OCI-LY1 (cell line): ENCODE results near the gene RYR1.
"Not testable (repeated sequence)": the region's sequence is repeated elsewhere in the genome, so short reads cannot be mapped to it uniquely, and the experiment has no call there.

Source experiments
- H2AFZ ChIP-seq: fragments of 200-600 bp; sonication (generic), shearing (Covaris generic); 2 replicates; pipeline ENCODE4 v1.6.0; 2014; ENCODE audit warnings: antibody characterized with exemption, mild to moderate bottlenecking, low read length
- H3F3A ChIP-seq: fragments of 200-600 bp; sonication (generic), shearing (Covaris generic); 2 replicates; pipeline ENCODE4 v1.6.0; 2014; ENCODE audit warnings: mild to moderate bottlenecking, antibody characterized with exemption, low read length, moderate library complexity; ENCODE audit not compliant: insufficient read depth
- H3K27ac ChIP-seq: fragments of 200-600 bp; sonication (generic); 2 replicates; pipeline ENCODE4 v1.5.1; 2014; ENCODE audit warnings: low read length, mixed run types, mild to moderate bottlenecking, low read depth; ENCODE audit not compliant: poor library complexity, severe bottlenecking
- H3K27me3 ChIP-seq: fragments of 200-600 bp; sonication (generic); 2 replicates; pipeline ENCODE4 v1.6.0; 2014; ENCODE audit warnings: antibody characterized with exemption, mild to moderate bottlenecking, low read length, moderate library complexity; ENCODE audit not compliant: insufficient read depth
- H3K36me3 ChIP-seq: fragments of 200-600 bp; sonication (generic); 2 replicates; pipeline ENCODE4 v1.6.1; 2014; ENCODE audit warnings: mild to moderate bottlenecking, antibody characterized with exemption, low read length, moderate library complexity, mixed read lengths; ENCODE audit not compliant: insufficient read depth
- H3K4me1 ChIP-seq: fragments of 200-600 bp; sonication (generic); 2 replicates; pipeline ENCODE4 v1.5.1; 2014; ENCODE audit warnings: mild to moderate bottlenecking, low read length, moderate library complexity; ENCODE audit not compliant: insufficient read depth, severe bottlenecking
- H3K4me2 ChIP-seq: fragments of 200-600 bp; sonication (generic), shearing (Covaris generic); 2 replicates; pipeline ENCODE4 v1.6.1; 2014; ENCODE audit warnings: low read length
- H3K4me3 ChIP-seq: fragments of 200-600 bp; sonication (generic); 2 replicates; pipeline ENCODE4 v1.5.1; 2014; ENCODE audit warnings: low read length, low read depth, mild to moderate bottlenecking, mixed read lengths; ENCODE audit not compliant: poor library complexity, severe bottlenecking
- H3K79me2 ChIP-seq: fragments of 200-600 bp; shearing (Covaris generic); 2 replicates; pipeline ENCODE4 v1.6.1; 2016; ENCODE audit warnings: mixed run types, low read length, mixed read lengths; ENCODE audit not compliant: insufficient read depth
- H3K9ac ChIP-seq: fragments of 200-600 bp; sonication (generic), shearing (Covaris generic); 2 replicates; pipeline ENCODE4 v1.6.1; 2014; ENCODE audit warnings: mild to moderate bottlenecking, low read length, mixed read lengths
- H3K9me2 ChIP-seq: fragments of 200-600 bp; sonication (generic), shearing (Covaris generic); 2 replicates; pipeline ENCODE4 v1.6.1; 2014; ENCODE audit warnings: low read depth, mild to moderate bottlenecking, low read length, mixed read lengths
- H3K9me3 ChIP-seq: fragments of 200-600 bp; shearing (Covaris generic); 2 replicates; pipeline ENCODE4 v1.6.1; 2014; ENCODE audit warnings: low read length, mixed read lengths
- H4K20me1 ChIP-seq: fragments of 200-600 bp; sonication (generic), shearing (Covaris generic); 2 replicates; pipeline ENCODE4 v1.6.0; 2016; ENCODE audit warnings: mild to moderate bottlenecking, low read length; ENCODE audit not compliant: insufficient read depth
- CTCF ChIP-seq: fragments of 200-600 bp; sonication (generic), shearing (Covaris generic); IDR thresholded peaks from 2 replicates; pipeline ENCODE4 v1.5.1; 2017; ENCODE audit warnings: mild to moderate bottlenecking, antibody characterized with exemption, low read length, moderate library complexity, mixed read lengths
- EZH2 ChIP-seq: fragments of 200-600 bp; sonication (generic), shearing (Covaris generic); IDR thresholded peaks from 2 replicates; pipeline ENCODE4 v1.8.0; 2017; ENCODE audit warnings: borderline replicate concordance, mixed run types, mild to moderate bottlenecking, antibody characterized with exemption, low read length, moderate library complexity, mixed read lengths

Gene RYR1

GRCh38 chr19:38551450-38551813 is 117.9 kb downstream of the RYR1 start:
- TF ChIP-seq EZH2 (no peak), CTCF (no peak)
- peaks cover 4% of the 10 kb centered on the region for H3K4me1 ChIP-seq
- H3F3A ChIP-seq, result no peaks in the 10 kb centered on the region
- no peaks in the 10 kb centered on the region for H3K36me3 ChIP-seq
- H3K4me2 ChIP-seq, result no peak overlapping the region
- H3K9ac ChIP-seq, result no peak overlapping the region
- no peaks in the 10 kb centered on the region for H4K20me1 ChIP-seq
- no peaks in the 10 kb centered on the region for H3K79me2 ChIP-seq
- no peak overlapping the region for H2AFZ ChIP-seq
- no peaks in the 10 kb centered on the region for H3K9me2 ChIP-seq
- H3K27ac ChIP-seq, result no peak overlapping the region
- no peak overlapping the region for H3K4me3 ChIP-seq
- H3K9me3 ChIP-seq, result no peaks in the 10 kb centered on the region
- H3K27me3 ChIP-seq, result peaks cover 5% of the 10 kb centered on the region; the same call in 1 of the 2 replicates

GRCh38 chr19:38553239-38553638 is 119.7 kb downstream of the RYR1 start:
- H3K27me3 ChIP-seq, H3K4me1 ChIP-seq, H4K20me1 ChIP-seq, H3K36me3 ChIP-seq, H3K4me2 ChIP-seq, H3F3A ChIP-seq, H2AFZ ChIP-seq, H3K4me3 ChIP-seq, H3K9me2 ChIP-seq, H3K9me3 ChIP-seq, H3K79me2 ChIP-seq, H3K9ac ChIP-seq, H3K27ac ChIP-seq: not testable (repeated sequence)

- Histone ChIP-seq H3K9me3 (no peaks in the 10 kb centered on the region), H3K79me2 (no peaks in the 10 kb centered on the region), H3K9ac (no peak overlapping the region), H4K20me1 (no peaks in the 10 kb centered on the region), H3K4me3 (no peak overlapping the region), H3K4me1 (peaks cover 11% of the 10 kb centered on the region), H3K4me2 (no peak overlapping the region), H3K27me3 (peaks cover 5% of the 10 kb centered on the region; the same call in 1 of the 2 replicates), H3K36me3 (no peaks in the 10 kb centered on the region), H2AFZ (no peak overlapping the region), H3F3A (0 out of 2 replicates have a peak, but pooled peaks cover 2% of the 10 kb centered on the region), H3K9me2 (no peaks in the 10 kb centered on the region), H3K27ac (no peak overlapping the region)
- no peak for TF ChIP-seq EZH2
- TF ChIP-seq CTCF, result no peak
These were observed 121.2 kb downstream of the RYR1 start for GRCh38 chr19:38554676-38555141.

GRCh38 chr19:38555200-38555599 is 121.7 kb downstream of the RYR1 start:
- no peak overlapping the region for H3K9ac ChIP-seq
- H3K9me2 ChIP-seq, result no peaks in the 10 kb centered on the region
- H3K9me3 ChIP-seq, result no peaks in the 10 kb centered on the region
- peaks cover 16% of the 10 kb centered on the region for H3K4me1 ChIP-seq
- 0 out of 2 replicates have a peak, but pooled peaks cover 2% of the 10 kb centered on the region for H3F3A ChIP-seq
- no peak overlapping the region for H2AFZ ChIP-seq
- no peak overlapping the region for H3K27ac ChIP-seq
- H3K4me2 ChIP-seq, result no peak overlapping the region
- H3K36me3 ChIP-seq, result no peaks in the 10 kb centered on the region
- peaks cover 5% of the 10 kb centered on the region; the same call in 1 of the 2 replicates for H3K27me3 ChIP-seq
- TF ChIP-seq CTCF (no peak), EZH2 (no peak)
- no peaks in the 10 kb centered on the region for H4K20me1 ChIP-seq
- no peak overlapping the region for H3K4me3 ChIP-seq
- no peaks in the 10 kb centered on the region for H3K79me2 ChIP-seq
